HEK293 (cell line): Measurements from ENCODE around the gene RBM19.
"Not testable (repeated sequence)": the region's sequence is repeated elsewhere in the genome, so short reads cannot be mapped to it uniquely, and the experiment has no call there.

ENCODE experiments used
- CTCF ChIA-PET: fragments of 350-600 bp; formaldehyde crosslinking; extraction: SDS; loops from one replicate; lab custom pipeline; 2021; ENCODE audit warnings: antibody characterized with exemption; lab: Yijun Ruan, JAX
- POLR2A ChIA-PET: fragments of 300-600 bp; formaldehyde crosslinking; extraction: SDS; loops from one replicate; lab custom pipeline; 2020; ENCODE audit warnings: antibody characterized with exemption, inconsistent platforms; lab: Yijun Ruan, JAX
- H3K27ac ChIP-seq: fragments of 200-500 bp; sonication (Bioruptor generic); 2 replicates; pipeline ENCODE4 v1.5.1; 2014; ENCODE audit warnings: low read depth, low read length, control low read depth, inconsistent platforms; ENCODE audit errors: extremely low read depth
- H3K36me3 ChIP-seq, 2 experiments: fragments of 200-500 bp in 1 of 2; sonication (Bioruptor generic) in 1 of 2; 1 replicate in 1 of 2; 2 replicates in 1 of 2; pipeline ENCODE4 v1.5.1; 2014 to 2017; ENCODE audit warnings: inconsistent platforms in 2 of 2, low read length in 2 of 2; ENCODE audit not compliant: control insufficient read depth in 2 of 2, insufficient read depth in 1 of 2
- H3K4me1 ChIP-seq: fragments of 200-500 bp; sonication (Bioruptor generic); 2 replicates; pipeline ENCODE4 v1.5.1; 2014; ENCODE audit warnings: mild to moderate bottlenecking, low read length, inconsistent platforms; ENCODE audit not compliant: control insufficient read depth, insufficient read depth
- H3K4me3 ChIP-seq: 2 replicates; pipeline ENCODE4 v1.5.1; 2011; ENCODE audit warnings: low read depth, mild to moderate bottlenecking, control low read depth, low read length, moderate library complexity
- H3K9me3 ChIP-seq: fragments of 200-500 bp; sonication (Bioruptor generic); 2 replicates; pipeline ENCODE4 v1.5.1; 2014; ENCODE audit warnings: low read depth, low read length, inconsistent platforms; ENCODE audit not compliant: control insufficient read depth, insufficient read depth
- BCL11B ChIP-seq: fragments of 450-650 bp; formaldehyde crosslinking; IDR thresholded peaks from 2 replicates; pipeline ENCODE4 v1.5.1; 2016; ENCODE audit warnings: low read depth, missing biosample characterization, missing genetic modification characterization
- KLF16 ChIP-seq: fragments of 450-650 bp; formaldehyde crosslinking; IDR thresholded peaks from 2 replicates; pipeline ENCODE4 v1.5.1; 2017; ENCODE audit warnings: missing biosample characterization, missing genetic modification characterization
- KLF9 ChIP-seq: fragments of 450-650 bp; formaldehyde crosslinking; IDR thresholded peaks from 2 replicates; pipeline ENCODE4 v1.5.1; 2016; ENCODE audit warnings: missing biosample characterization, missing genetic modification characterization, low read depth
- OVOL3 ChIP-seq: fragments of 450-650 bp; formaldehyde crosslinking; IDR thresholded peaks from 2 replicates; pipeline ENCODE4 v1.5.1; 2016; ENCODE audit warnings: missing biosample characterization, missing genetic modification characterization
- TRIM28 ChIP-seq: IDR thresholded peaks from 2 replicates; pipeline ENCODE4 v1.6.1; 2011; ENCODE audit warnings: low read length, control low read depth, borderline replicate concordance
- ZEB2 ChIP-seq: fragments of 450-650 bp; formaldehyde crosslinking; IDR thresholded peaks from 2 replicates; pipeline ENCODE4 v1.5.1; 2016; ENCODE audit warnings: missing biosample characterization, missing genetic modification characterization
- ZNF16 ChIP-seq: fragments of 450-650 bp; formaldehyde crosslinking; IDR thresholded peaks from 2 replicates; pipeline ENCODE4 v1.5.1; 2016; ENCODE audit warnings: low read depth, missing biosample characterization, missing genetic modification characterization
- ZNF19 ChIP-seq: fragments of 450-650 bp; formaldehyde crosslinking; IDR thresholded peaks from 2 replicates; pipeline ENCODE4; 2016; ENCODE audit warnings: missing biosample characterization, missing genetic modification characterization, low read depth
- ZNF214 ChIP-seq: fragments of 450-650 bp; formaldehyde crosslinking; IDR thresholded peaks from 2 replicates; pipeline ENCODE4 v1.5.1; 2017; ENCODE audit warnings: missing biosample characterization, mild to moderate bottlenecking, missing genetic modification characterization, borderline replicate concordance
- ZNF221 ChIP-seq: fragments of 450-650 bp; formaldehyde crosslinking; IDR thresholded peaks from 2 replicates; pipeline ENCODE4 v1.5.1; 2017; ENCODE audit warnings: missing biosample characterization, missing genetic modification characterization, borderline replicate concordance
- ZNF223 ChIP-seq: fragments of 450-650 bp; formaldehyde crosslinking; IDR thresholded peaks from 2 replicates; pipeline ENCODE4 v1.5.1; 2016; ENCODE audit warnings: missing biosample characterization, missing genetic modification characterization
- ZNF266 ChIP-seq: fragments of 450-650 bp; formaldehyde crosslinking; IDR thresholded peaks from 2 replicates; pipeline ENCODE4 v1.5.1; 2016; ENCODE audit warnings: missing biosample characterization, missing genetic modification characterization, low read depth
- ZNF354C ChIP-seq: fragments of 450-650 bp; formaldehyde crosslinking; IDR thresholded peaks from 2 replicates; pipeline ENCODE4 v1.5.1; 2016; ENCODE audit warnings: missing biosample characterization, missing genetic modification characterization, low read depth, borderline replicate concordance
- ZNF561 ChIP-seq: fragments of 450-650 bp; IDR thresholded peaks from 2 replicates; pipeline ENCODE4 v1.5.1; 2018; ENCODE audit warnings: missing biosample characterization, missing genetic modification characterization, borderline replicate concordance
- ZNF624 ChIP-seq: fragments of 450-650 bp; formaldehyde crosslinking; IDR thresholded peaks from 2 replicates; pipeline ENCODE4 v1.5.1; 2017; ENCODE audit warnings: missing biosample characterization, missing genetic modification characterization
- ZNF677 ChIP-seq: fragments of 450-650 bp; IDR thresholded peaks from 2 replicates; pipeline ENCODE4 v1.5.0; 2018; ENCODE audit warnings: missing biosample characterization, mild to moderate bottlenecking, missing genetic modification characterization, moderate library complexity
- ZSCAN16 ChIP-seq: fragments of 450-650 bp; formaldehyde crosslinking; IDR thresholded peaks from 2 replicates; pipeline ENCODE4 v1.5.1; 2016; ENCODE audit warnings: missing biosample characterization, missing genetic modification characterization
- TF ChIP-seq, protein P1 (sequence below): fragments of 450-650 bp; formaldehyde crosslinking; IDR thresholded peaks from 2 replicates; pipeline ENCODE4 v1.5.1; 2016; ENCODE audit warnings: missing biosample characterization, missing genetic modification characterization
- TF ChIP-seq, protein P2 (sequence below): fragments of 450-650 bp; formaldehyde crosslinking; IDR thresholded peaks from 2 replicates; pipeline ENCODE4 v1.5.1; 2017; ENCODE audit warnings: missing biosample characterization, missing genetic modification characterization
- TF ChIP-seq, protein P3 (sequence below): fragments of 450-650 bp; formaldehyde crosslinking; IDR thresholded peaks from 2 replicates; pipeline ENCODE4 v1.5.1; 2016; ENCODE audit warnings: missing biosample characterization, missing genetic modification characterization

Gene RBM19

DNA sequence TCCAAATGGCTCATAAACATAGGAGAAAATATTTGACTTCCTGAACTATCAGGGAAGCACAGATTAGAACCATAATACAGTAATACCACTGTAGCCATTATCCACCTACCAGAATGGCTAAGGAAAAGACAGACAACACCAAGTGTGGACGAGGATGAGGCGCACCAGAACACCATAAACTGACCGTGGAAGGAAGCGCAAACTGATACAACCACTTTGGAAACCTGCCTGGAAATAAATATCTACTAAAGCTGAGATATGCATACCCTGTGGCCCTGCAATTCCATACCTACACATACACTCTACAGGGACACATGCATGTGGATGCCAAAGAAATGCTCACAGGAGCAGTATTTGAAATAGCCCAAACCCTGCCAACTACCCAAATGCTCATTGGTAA is 60.3 kb downstream of the RBM19 start:
- no peaks in the 10 kb centered on the region for H3K9me3 ChIP-seq
- ChIA-PET POLR2A (no interaction called here), CTCF (no interaction called here)
- TF ChIP-seq ZNF221 (tag by site-specific recombination) (no peak), ZNF214 (tag by site-specific recombination) (no peak), ZNF354C (no peak), KLF9 (no peak)
- TF ChIP-seq, all 188 proteins: peak for 0
- H3K4me1 ChIP-seq = no peaks in the 10 kb centered on the region
- H3K36me3 ChIP-seq = peaks cover 0 to 28% of the 10 kb centered on the region in 2 experiments; a peak in 1 of 3 replicates
- no peak overlapping the region for H3K4me3 ChIP-seq
- no peak overlapping the region for H3K27ac ChIP-seq

DNA sequence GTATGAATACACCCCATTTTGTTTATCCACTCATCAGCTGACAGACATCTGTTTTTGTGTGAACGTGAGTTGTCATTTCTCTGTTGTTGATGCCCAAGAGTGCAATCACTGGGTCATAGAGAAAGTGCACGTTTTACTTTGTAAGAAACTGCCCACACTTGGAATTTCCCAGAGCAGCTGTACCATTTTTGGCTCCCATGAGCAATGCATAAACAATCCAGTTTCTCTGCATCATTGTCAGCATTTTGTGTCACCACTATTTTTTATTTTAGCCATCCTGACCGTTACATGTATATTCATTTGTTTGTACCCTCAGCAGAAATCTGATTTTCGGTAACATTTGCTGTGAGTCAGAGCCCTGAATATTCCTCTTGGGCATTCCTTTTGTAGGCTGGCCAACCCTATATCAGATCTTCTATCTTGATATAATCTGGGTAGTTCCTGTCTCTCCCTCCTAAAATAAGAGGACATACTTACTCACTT is 62.7 kb downstream of the RBM19 start:
- no peaks in the 10 kb centered on the region for H3K4me1 ChIP-seq
- peaks cover 0 to 15% of the 10 kb centered on the region in 2 experiments; a peak in 1 of 3 replicates for H3K36me3 ChIP-seq
- TF ChIP-seq ZNF223 (tag by site-specific recombination) (no peak), ZNF677 (no peak), KLF16 (tag by site-specific recombination) (no peak), TRIM28 (no peak)
- TF ChIP-seq, all 188 proteins: peak for 0
- ChIA-PET CTCF (interaction anchor here (1.2 kb wide), 2 partner anchors 9 to 478 kb away, joined by 3 read pairs; no protein-coding TSS in a partner anchor), POLR2A (interaction anchor here (0.5 kb wide), 1 partner anchor 482 kb away, joined by 3 read pairs; no protein-coding TSS in a partner anchor)
- H3K4me3 ChIP-seq = no peak overlapping the region
- no peaks in the 10 kb centered on the region for H3K9me3 ChIP-seq
- no peak overlapping the region for H3K27ac ChIP-seq

DNA sequence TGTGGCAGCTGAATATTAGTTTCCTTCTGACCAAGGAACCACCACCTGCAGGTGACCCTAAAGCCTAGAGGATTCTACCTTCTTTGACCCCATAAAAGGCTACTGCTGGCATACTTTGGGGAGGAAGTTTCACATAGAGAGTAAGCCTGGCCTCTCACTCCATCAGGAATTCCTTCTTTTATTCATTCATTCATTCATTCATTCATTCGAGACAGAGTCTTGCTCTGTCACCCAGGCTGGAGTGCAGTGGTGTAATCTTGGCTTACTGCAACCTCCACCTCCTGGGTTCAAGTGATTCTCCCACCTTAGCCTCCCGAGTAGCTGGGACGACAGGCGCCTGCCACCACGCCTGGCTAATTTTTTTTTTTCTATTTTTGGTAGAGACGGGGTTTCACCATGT is 64.8 kb downstream of the RBM19 start:
- POLR2A ChIA-PET, H3K27ac ChIP-seq, H3K4me1 ChIP-seq: not testable (repeated sequence)

DNA sequence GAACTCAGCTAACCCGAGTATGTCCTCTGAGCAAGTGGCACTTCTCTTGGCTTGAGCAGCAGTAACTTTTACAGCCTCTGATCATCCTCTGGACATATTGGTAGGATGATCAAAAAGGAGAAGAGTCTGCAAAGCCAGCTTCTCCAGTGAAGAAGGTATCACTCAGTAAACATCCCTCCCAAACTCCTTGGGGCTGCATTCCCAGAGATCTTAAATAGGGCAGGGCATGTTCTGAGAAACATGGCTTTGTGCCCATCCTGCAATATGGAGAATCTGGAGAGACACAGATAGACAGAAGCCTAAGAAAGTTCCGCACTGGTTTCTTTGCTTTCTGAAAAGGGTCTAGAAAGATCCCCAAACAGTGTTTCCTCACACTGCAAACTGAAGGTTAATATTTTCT is 65.4 kb downstream of the RBM19 start:
- H3K4me3 ChIP-seq = no peak overlapping the region
- ChIA-PET CTCF (interaction anchor here (0.9 kb wide), 1 partner anchor 13 kb away, joined by 3 read pairs; no protein-coding TSS in a partner anchor), POLR2A (no interaction called here)
- H3K9me3 ChIP-seq = no peaks in the 10 kb centered on the region
- H3K36me3 ChIP-seq = peaks cover 0 to 8% of the 10 kb centered on the region in 2 experiments; a peak in 1 of 3 replicates
- no peaks in the 10 kb centered on the region for H3K4me1 ChIP-seq
- H3K27ac ChIP-seq = no peak overlapping the region
- TF ChIP-seq ZNF561 = no peak
- no peak for TF ChIP-seq OVOL3
- no peak for TF ChIP-seq ZEB2 (tag by site-specific recombination)
- TF ChIP-seq, protein P1, sequence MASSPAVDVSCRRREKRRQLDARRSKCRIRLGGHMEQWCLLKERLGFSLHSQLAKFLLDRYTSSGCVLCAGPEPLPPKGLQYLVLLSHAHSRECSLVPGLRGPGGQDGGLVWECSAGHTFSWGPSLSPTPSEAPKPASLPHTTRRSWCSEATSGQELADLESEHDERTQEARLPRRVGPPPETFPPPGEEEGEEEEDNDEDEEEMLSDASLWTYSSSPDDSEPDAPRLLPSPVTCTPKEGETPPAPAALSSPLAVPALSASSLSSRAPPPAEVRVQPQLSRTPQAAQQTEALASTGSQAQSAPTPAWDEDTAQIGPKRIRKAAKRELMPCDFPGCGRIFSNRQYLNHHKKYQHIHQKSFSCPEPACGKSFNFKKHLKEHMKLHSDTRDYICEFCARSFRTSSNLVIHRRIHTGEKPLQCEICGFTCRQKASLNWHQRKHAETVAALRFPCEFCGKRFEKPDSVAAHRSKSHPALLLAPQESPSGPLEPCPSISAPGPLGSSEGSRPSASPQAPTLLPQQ (tag by site-specific recombination) = no peak
- no peak for TF ChIP-seq ZNF16 (tag by site-specific recombination)
- no peak for TF ChIP-seq BCL11B
- no peak for TF ChIP-seq ZNF624 (tag by site-specific recombination)
- TF ChIP-seq, protein P2, sequence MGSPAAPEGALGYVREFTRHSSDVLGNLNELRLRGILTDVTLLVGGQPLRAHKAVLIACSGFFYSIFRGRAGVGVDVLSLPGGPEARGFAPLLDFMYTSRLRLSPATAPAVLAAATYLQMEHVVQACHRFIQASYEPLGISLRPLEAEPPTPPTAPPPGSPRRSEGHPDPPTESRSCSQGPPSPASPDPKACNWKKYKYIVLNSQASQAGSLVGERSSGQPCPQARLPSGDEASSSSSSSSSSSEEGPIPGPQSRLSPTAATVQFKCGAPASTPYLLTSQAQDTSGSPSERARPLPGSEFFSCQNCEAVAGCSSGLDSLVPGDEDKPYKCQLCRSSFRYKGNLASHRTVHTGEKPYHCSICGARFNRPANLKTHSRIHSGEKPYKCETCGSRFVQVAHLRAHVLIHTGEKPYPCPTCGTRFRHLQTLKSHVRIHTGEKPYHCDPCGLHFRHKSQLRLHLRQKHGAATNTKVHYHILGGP = no peak
- no peak for TF ChIP-seq ZNF266 (tag by site-specific recombination)
- TF ChIP-seq, protein P3, sequence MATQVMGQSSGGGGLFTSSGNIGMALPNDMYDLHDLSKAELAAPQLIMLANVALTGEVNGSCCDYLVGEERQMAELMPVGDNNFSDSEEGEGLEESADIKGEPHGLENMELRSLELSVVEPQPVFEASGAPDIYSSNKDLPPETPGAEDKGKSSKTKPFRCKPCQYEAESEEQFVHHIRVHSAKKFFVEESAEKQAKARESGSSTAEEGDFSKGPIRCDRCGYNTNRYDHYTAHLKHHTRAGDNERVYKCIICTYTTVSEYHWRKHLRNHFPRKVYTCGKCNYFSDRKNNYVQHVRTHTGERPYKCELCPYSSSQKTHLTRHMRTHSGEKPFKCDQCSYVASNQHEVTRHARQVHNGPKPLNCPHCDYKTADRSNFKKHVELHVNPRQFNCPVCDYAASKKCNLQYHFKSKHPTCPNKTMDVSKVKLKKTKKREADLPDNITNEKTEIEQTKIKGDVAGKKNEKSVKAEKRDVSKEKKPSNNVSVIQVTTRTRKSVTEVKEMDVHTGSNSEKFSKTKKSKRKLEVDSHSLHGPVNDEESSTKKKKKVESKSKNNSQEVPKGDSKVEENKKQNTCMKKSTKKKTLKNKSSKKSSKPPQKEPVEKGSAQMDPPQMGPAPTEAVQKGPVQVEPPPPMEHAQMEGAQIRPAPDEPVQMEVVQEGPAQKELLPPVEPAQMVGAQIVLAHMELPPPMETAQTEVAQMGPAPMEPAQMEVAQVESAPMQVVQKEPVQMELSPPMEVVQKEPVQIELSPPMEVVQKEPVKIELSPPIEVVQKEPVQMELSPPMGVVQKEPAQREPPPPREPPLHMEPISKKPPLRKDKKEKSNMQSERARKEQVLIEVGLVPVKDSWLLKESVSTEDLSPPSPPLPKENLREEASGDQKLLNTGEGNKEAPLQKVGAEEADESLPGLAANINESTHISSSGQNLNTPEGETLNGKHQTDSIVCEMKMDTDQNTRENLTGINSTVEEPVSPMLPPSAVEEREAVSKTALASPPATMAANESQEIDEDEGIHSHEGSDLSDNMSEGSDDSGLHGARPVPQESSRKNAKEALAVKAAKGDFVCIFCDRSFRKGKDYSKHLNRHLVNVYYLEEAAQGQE (tag by site-specific recombination) = no peak
- TF ChIP-seq ZSCAN16 (tag by site-specific recombination) = no peak
- no peak for TF ChIP-seq ZNF19 (tag by site-specific recombination)

More for the DNA sequence above, 64.8 kb downstream of the RBM19 start:
- CTCF ChIA-PET = interaction anchor here (0.6 kb wide), 1 partner anchor 204 kb away, joined by 5 read pairs; no protein-coding TSS in a partner anchor
- not testable (repeated sequence) for H3K36me3 ChIP-seq, H3K9me3 ChIP-seq, H3K4me3 ChIP-seq
